GM18498 (cell line): ENCODE measurements around the gene CHD6.

Experiments used
- ATAC-seq: cut with Tn5 transposase; IDR thresholded peaks from one replicate; pipeline ENCODE4 v1.9.1; 2021; ENCODE audit warnings: mild to moderate bottlenecking, moderate library complexity; ENCODE audit not compliant: unreplicated experiment

The CHD6 gene

GRCh38 chr20:41355598-41356203 is 262.5 kb downstream of the CHD6 start:
- no peak for ATAC-seq

- ATAC-seq = no peak
Measured at GRCh38 chr20:41355192-41355591, 263.0 kb downstream of the CHD6 start.

DNA sequence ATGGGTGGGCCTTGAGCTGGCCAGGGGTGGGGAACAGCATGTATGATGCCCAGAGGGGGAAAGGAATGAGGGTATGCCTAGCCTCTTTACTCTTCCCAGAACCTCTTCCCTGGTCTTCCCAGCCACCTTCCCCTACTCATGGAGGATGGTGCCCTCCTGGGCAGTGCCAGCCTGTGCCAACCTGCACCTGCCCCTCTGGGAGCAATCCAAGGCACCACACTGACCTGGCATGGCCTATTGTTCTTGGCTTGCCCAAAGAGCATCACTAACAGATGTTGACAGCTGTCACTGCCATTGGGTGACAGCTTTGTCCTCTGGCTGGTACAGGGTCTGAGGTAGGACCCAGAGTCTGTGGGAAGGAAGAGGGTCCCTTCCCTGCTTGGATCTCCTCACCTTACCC is 264.6 kb downstream of the CHD6 start:
- ATAC-seq = no peak

- ATAC-seq = no peak
Measured at GRCh38 chr20:41352666-41353065, 265.5 kb downstream of the CHD6 start.

GRCh38 chr20:41352106-41352505 is 266.1 kb downstream of the CHD6 start:
- ATAC-seq = no peak
